COLO829 (cell line): ENCODE measurements around the gene C9orf72.

Experiments used
- DNase-seq: peaks from one replicate; pipeline ENCODE4 v3.0.0; 2012; ENCODE audit warnings: low spot score

Gene C9orf72

GRCh38 chr9:27573634-27574590 is 631 bp upstream of the C9orf72 start:
- DNase-seq = peak; percentile 93

DNA sequence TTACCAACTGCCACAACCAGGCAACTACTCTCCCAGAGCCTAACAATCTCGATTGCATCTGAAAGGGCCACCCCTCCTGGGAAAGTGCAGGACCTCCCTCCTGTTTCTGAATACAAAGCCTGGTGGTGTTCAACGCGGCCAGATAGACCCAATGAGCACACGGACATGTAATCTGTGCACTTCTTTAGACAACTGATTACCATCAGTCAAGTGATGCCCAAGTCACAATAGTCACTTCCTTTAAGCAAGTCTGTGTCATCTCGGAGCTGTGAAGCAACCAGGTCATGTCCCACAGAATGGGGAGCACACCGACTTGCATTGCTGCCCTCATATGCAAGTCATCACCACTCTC is 739 bp downstream of the C9orf72 start:
- DNase-seq = peak; percentile 16

DNA sequence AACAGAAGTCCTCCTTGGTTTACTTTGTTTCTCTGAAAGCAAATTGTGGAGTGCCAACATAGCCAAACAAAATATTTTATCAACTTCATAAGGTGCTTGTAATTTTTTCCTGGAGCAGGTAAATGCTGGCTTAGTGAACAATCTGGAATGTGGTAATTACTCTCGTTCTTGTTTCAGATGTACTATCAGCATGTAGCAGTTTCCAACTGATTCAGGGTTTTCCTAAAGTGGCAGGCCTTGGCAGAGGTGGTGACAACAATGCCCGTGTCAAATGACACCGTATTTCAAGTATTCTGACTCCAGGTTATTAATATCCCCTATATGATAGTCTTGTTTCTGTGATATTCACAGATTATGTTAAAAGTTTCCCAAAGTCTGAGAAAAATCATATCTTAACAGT is 1.2 kb downstream of the C9orf72 start:
- no peak for DNase-seq

DNA sequence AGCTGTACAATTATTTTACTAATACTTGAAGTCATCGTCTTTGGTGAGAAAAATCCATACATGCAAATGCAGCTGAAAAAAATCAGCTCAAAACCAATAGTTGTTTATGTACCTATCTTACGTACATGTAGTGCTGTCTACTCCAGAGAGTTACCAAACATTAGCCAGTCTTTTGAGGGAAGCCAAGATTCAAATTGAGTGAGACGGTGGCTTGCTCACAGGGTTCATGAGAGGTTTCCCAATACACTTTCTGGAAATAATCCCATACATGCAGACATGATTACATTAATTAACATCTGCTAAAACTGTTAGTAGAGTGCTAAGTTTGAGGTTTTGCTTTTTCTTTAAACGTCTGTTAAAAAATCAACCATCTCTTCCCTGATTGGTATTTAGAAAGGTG is 2.3 kb downstream of the C9orf72 start:
- no peak for DNase-seq

GRCh38 chr9:27569406-27569805 is 3.9 kb downstream of the C9orf72 start:
- DNase-seq = no peak

DNA sequence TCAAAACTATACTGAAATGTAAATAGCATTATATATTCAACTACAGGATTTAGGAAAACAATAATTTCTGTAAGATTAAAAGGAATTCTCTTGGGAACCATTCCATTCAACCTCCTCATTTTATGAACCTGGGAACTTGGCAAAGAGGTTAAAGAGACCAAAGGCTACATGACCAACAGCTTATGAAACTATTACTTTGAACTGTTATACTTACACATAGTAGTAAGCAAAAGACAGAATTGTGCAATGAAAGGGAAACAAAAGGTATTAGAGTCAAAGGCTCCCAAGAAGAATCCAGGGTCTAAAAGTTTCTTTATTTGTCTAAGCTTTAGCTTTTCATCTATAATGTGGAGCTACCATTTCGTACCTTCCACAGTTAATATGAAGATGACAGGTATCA is 7.2 kb downstream of the C9orf72 start:
- no peak for DNase-seq

DNA sequence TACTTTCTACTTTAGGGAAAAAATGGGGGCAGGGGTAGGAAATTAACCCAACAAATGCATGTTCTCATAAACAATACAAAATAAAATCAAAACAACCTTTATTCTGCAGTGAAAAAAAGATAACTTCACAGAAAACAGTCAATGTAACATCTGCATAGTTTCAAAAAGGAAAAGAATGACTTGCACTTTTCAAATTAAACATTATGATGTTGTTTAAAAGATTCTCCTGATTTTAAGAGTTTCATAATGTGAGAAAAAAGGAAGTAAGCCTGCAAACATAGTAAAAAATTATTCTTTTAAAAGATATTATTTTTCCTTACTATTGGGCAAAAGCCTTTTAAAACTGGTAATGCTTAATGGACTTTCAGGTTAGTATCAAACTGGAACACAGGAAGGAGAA is 7.6 kb downstream of the C9orf72 start:
- no peak for DNase-seq

- no peak for DNase-seq
Observed at GRCh38 chr9:27564670-27565069, 8.6 kb downstream of the C9orf72 start.

DNA sequence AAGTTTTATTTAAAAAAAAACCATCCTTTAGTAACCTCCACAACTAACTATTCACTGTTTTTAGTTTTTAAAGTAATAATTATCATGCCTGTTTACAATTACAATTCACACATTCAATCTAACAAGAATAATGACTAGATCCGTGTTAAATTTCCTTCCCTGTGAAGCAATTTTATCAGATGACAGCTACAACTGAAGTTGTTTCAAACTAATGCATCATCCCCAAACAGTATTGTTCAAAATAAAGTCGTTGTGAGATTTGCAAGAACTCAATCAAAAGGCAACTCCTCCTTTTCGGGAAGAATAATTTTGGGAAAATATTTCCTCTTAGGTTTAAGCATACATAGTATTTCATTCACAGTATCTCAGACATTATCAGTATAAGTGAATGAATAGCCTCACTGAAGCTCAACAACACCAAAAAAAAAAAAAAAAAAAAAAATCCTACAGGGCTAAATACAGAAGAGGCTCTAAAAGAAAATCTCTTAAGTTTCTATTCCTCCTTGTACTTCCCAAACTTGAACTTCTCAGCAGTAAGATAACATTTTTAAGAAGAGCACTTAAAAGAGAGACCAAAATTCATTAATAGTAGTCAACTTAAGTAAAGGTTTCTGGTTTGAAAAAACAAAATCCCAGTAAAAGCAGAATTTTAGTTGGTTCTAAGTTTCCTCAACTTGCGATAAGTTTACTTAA is 9.4 kb downstream of the C9orf72 start:
- no peak for DNase-seq

GRCh38 chr9:27561685-27562084 is 11.6 kb downstream of the C9orf72 start:
- DNase-seq = no peak

DNA sequence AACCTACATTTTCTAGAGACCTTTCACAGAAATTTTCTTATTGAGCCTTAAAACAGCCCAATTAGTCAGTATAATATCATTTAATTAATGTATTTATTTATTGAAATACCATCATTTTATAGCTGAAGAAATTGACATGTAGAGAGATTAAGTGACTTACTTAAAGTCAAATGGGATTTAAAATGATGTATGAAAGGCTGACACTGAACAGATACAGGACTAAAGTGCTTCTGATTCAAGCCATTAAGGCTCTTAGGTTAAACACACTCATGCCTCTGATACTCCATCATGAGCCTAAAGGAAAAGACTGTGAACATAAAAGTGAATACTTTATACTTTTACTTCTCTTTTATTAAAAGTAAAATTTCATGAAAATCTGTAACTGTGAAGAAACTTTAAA is 12.8 kb downstream of the C9orf72 start:
- no peak for DNase-seq

DNA sequence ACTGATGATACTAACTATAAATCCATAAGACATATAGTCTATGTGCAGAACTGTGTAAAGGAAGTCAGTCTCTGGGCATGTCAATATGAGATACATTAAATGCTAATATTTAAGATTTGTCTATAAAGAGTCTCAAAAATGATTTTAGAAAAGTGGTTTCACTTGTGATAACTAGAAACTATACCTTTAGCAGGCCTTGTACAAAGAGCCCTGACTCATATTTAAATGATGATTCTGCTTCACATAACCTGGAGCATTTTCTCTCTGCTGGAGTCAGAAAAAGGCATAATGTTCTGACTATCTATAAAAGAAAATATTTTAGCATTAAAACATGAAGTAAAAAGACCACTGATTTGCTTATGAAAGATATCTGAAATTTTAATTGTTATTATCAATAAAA is 15.0 kb downstream of the C9orf72 start:
- DNase-seq = no peak

DNA sequence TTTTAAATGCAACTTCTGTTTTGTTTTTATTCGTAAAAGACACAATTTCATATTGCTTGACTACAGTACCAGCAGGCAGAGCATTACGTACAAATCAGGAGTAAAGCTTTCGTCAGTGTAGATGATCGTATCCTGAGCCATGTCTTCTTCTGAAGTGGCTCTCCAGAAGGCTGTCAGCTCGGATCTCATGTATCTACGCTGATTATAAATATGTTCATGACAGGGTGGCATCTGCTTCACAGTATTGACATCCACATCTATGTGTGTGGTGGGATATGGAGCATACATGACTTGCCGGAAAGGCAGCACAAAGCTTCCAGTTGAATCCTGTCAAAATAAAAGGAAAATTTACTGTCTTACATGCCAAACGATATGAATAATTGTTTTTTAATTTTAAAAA is 16.8 kb downstream of the C9orf72 start:
- no peak for DNase-seq

- no peak for DNase-seq
Observed at GRCh38 chr9:27554712-27555111, 18.6 kb downstream of the C9orf72 start.

GRCh38 chr9:27549196-27549755 is 24.0 kb downstream of the C9orf72 start:
- no peak for DNase-seq

GRCh38 chr9:27548055-27548741 is 25.1 kb downstream of the C9orf72 start:
- no peak for DNase-seq

GRCh38 chr9:27545471-27545870 is 27.8 kb downstream of the C9orf72 start:
- DNase-seq = no peak

DNA sequence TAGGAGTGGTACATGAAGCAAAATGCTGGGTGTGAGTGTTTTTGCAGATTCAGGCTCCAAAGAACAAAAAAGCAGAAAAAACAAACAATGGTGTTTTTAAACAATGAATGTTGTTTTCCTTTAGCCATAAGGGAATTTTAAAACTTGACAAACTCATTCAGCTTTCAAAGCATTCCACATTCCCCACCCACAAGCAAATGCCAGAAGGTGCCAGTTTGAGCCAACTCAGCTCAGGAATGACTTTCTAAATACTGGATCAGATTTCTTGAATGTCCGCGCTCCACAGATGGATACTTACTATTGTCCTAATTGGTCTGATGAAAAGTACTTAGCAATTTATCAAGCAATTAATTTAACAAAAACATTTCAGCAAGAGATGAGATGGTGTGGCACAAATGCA is 30.8 kb downstream of the C9orf72 start:
- DNase-seq = no peak

- no peak for DNase-seq
Observed at GRCh38 chr9:27541740-27542139, 31.5 kb downstream of the C9orf72 start.

- no peak for DNase-seq
Observed at GRCh38 chr9:27540502-27540901, 32.8 kb downstream of the C9orf72 start.

GRCh38 chr9:27539479-27540441 is 33.5 kb downstream of the C9orf72 start:
- no peak for DNase-seq
